ENCODE measurements around the gene USF1. TPM values are rescaled to one million over a fixed set of nuclear protein-coding genes. Genes with fewer than 3 reads are reported as not detected.
A peak's percentile ranks its signal among the peaks of the same experiment; 100 is the strongest.
"Not testable (repeated sequence)": the region's sequence is repeated elsewhere in the genome, so short reads cannot be mapped to it uniquely, and the experiment has no call there.

Gene USF1
- total RNA-seq, 1 donor from 2014 or later: 74.4 TPM

DNA sequence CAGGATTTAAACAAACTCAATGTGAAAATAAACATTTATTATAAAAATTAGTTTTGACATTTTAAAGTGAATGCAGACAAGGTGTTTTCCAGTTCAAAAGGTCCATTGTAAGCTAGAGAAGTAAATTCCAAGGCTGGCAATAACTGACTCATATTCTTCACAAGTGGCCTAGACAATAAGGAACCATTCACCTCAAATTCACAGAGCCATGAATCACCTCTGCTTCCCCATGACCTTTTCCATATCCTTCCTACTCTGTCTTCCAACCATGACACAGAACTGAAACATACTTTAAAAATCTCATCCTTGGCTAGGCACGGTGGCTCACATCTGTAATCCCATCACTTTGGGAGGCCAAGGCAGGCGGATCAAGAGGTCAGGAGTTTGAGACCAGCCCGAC lies 49.6 kb downstream of the USF1 start:
- Histone ChIP-seq H3K4me2 (no peak overlapping the region), H3K9ac (no peak overlapping the region), H3F3A (ENCODE audit: low read depth) (peaks cover 7% of the 10 kb centered on the region), H3K4me1 (no peaks in the 10 kb centered on the region), H3K4me3 (no peak overlapping the region), H4K20me1 (ENCODE audit: low read depth) (no peaks in the 10 kb centered on the region), H2AFZ (replicated peaks) (no peak overlapping the region), H3K27me3 (no peaks in the 10 kb centered on the region), H3K36me3 (no peaks in the 10 kb centered on the region), H3K79me2 (ENCODE audit: low read depth) (no peaks in the 10 kb centered on the region), H3K9me3 (ENCODE audit: low read depth) (no peaks in the 10 kb centered on the region), H3K27ac (no peak overlapping the region)
- peaks cover 9% of the 10 kb centered on the region for H3K4me1 Mint-ChIP-seq
- H3K27me3 Mint-ChIP-seq (ENCODE audit: insufficient read depth, low read depth): no peaks in the 10 kb centered on the region
- peak overlapping the region; percentile 3 for H3K27ac Mint-ChIP-seq
- peaks cover 2% of the 10 kb centered on the region for H3K9me3 Mint-ChIP-seq
- TF ChIP-seq EZH2 (IDR thresholded peaks at IDR 0.05) (no peak), EZH2phosphoT487 (IDR thresholded peaks at IDR 0.05) (no peak)
- TF ChIP-seq, protein P1, sequence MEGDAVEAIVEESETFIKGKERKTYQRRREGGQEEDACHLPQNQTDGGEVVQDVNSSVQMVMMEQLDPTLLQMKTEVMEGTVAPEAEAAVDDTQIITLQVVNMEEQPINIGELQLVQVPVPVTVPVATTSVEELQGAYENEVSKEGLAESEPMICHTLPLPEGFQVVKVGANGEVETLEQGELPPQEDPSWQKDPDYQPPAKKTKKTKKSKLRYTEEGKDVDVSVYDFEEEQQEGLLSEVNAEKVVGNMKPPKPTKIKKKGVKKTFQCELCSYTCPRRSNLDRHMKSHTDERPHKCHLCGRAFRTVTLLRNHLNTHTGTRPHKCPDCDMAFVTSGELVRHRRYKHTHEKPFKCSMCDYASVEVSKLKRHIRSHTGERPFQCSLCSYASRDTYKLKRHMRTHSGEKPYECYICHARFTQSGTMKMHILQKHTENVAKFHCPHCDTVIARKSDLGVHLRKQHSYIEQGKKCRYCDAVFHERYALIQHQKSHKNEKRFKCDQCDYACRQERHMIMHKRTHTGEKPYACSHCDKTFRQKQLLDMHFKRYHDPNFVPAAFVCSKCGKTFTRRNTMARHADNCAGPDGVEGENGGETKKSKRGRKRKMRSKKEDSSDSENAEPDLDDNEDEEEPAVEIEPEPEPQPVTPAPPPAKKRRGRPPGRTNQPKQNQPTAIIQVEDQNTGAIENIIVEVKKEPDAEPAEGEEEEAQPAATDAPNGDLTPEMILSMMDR (IDR thresholded peaks at IDR 0.05): no peak
- DNase-seq (ENCODE audit: low spot score): no peak
- H3K4me3 Mint-ChIP-seq: no peak overlapping the region
- no peaks in the 10 kb centered on the region for H3K36me3 Mint-ChIP-seq

DNA sequence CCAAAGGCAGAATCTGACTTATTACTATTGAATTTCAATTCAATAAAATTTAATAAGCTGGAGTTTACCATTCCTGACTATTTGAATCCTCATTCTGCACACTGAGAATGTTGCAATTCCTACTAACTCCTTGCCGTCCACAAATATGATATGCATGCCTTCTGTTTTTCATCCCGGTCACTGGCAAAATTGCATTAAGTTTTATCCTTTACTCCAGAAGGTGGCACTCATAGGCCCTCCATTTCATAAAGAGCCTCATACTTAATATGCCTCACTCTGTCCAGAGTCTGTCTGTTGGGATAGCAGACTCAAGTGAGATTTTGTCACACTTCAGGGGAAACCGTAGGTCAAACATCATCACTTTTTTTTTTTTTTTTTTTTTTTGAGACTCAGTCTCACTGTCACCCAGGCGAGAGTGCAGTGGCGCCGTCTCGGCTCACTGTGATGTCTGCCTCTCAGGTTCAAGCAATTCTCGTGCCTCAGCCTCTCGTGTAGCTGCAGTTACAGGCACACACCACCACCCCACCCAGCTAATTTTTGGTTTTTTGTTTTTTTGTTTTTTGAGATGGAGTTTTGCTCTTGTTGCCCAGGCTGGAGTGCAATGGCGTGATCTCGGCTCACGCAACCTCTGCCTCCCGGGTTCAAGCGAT lies 52.1 kb downstream of the USF1 start:
- Histone ChIP-seq H3K4me1 (no peaks in the 10 kb centered on the region), H4K20me1 (ENCODE audit: low read depth) (no peaks in the 10 kb centered on the region), H3K9ac (no peak overlapping the region), H2AFZ (replicated peaks) (no peak overlapping the region), H3K27ac (no peak overlapping the region), H3K27me3 (no peaks in the 10 kb centered on the region), H3K4me3 (no peak overlapping the region), H3K4me2 (no peak overlapping the region), H3F3A (ENCODE audit: low read depth) (peaks cover 14% of the 10 kb centered on the region), H3K9me3 (ENCODE audit: low read depth) (no peaks in the 10 kb centered on the region), H3K36me3 (no peaks in the 10 kb centered on the region), H3K79me2 (ENCODE audit: low read depth) (no peaks in the 10 kb centered on the region)
- DNase-seq (ENCODE audit: low spot score): no peak
- H3K36me3 Mint-ChIP-seq: no peaks in the 10 kb centered on the region
- peaks cover 9% of the 10 kb centered on the region for H3K4me1 Mint-ChIP-seq
- peaks cover 6% of the 10 kb centered on the region for H3K27me3 Mint-ChIP-seq (ENCODE audit: insufficient read depth, low read depth)
- H3K9me3 Mint-ChIP-seq: peaks cover 2% of the 10 kb centered on the region
- TF ChIP-seq EZH2phosphoT487 (IDR thresholded peaks at IDR 0.05) (no peak), EZH2 (IDR thresholded peaks at IDR 0.05) (no peak)
- TF ChIP-seq, protein P1 (IDR thresholded peaks at IDR 0.05): no peak
- no peak overlapping the region for H3K27ac Mint-ChIP-seq
- H3K4me3 Mint-ChIP-seq: no peak overlapping the region

DNA sequence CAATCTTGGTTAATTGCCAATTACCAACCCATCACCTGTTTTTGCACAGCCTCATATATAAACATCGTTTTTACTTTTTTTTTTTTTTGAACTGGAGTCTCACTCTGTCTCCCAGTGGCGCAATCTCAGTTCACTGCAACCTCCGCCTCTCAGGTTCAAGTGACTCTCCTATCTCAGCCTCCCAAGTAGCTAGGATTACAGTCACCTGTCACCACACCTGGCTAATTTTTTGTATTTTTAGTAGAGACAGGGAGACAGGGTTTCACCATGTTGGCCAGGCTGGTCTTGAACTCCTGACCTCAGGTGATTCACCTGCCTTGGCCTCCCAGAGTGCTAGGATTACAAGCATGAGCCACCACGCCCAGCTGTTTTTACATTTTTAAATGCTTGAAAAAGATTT lies 53.7 kb downstream of the USF1 start:
- not testable (repeated sequence) for H3K9ac ChIP-seq; DNase-seq (ENCODE audit: low spot score); H3K27ac ChIP-seq; H3K4me3 ChIP-seq; H4K20me1 ChIP-seq (ENCODE audit: low read depth); H3K9me3 Mint-ChIP-seq; H3K27me3 ChIP-seq; H3K4me1 Mint-ChIP-seq; H3K27ac Mint-ChIP-seq; H3K9me3 ChIP-seq (ENCODE audit: low read depth); H2AFZ ChIP-seq (replicated peaks); H3K27me3 Mint-ChIP-seq (ENCODE audit: insufficient read depth, low read depth); H3K36me3 Mint-ChIP-seq; H3K4me2 ChIP-seq; H3K79me2 ChIP-seq (ENCODE audit: low read depth); H3K4me3 Mint-ChIP-seq; H3K36me3 ChIP-seq; H3K4me1 ChIP-seq
- peaks cover 20% of the 10 kb centered on the region for H3F3A ChIP-seq (ENCODE audit: low read depth)

Small RNA genes within 50 kb of the gene (small RNA-seq; reads per million reads assigned to genes)
- not detected for gene AL591806.2

Other genes with a start within 250 kb of the USF1 start
- not detected in 2 replicates for gene LY9, start 249.8 kb downstream of the USF1 start, total RNA-seq (ENCODE audit: low replicate concordance)
- gene CD244, start 183.1 kb downstream of the USF1 start, total RNA-seq (ENCODE audit: low replicate concordance): not detected in 2 replicates
- gene ITLN1, start 160.8 kb downstream of the USF1 start, total RNA-seq (ENCODE audit: low replicate concordance): not detected in 2 replicates
- gene ITLN2, start 91.2 kb downstream of the USF1 start, total RNA-seq (ENCODE audit: low replicate concordance): not detected in 2 replicates
- gene F11R, start 24.8 kb downstream of the USF1 start, total RNA-seq (ENCODE audit: low replicate concordance): 60.0 and 69.3 TPM in 2 replicates
- gene TSTD1, start 7.0 kb downstream of the USF1 start, total RNA-seq (ENCODE audit: low replicate concordance): 29.9 and 59.9 TPM in 2 replicates
- gene ARHGAP30, start 23.9 kb upstream of the USF1 start, total RNA-seq (ENCODE audit: low replicate concordance): 0.06 TPM in 1 of 2 replicates, not detected in the other
- 0.06 TPM in 1 of 2 replicates, not detected in the other for gene NECTIN4, start 43.6 kb upstream of the USF1 start, total RNA-seq (ENCODE audit: low replicate concordance)
- 12.6 and 22.6 TPM in 2 replicates for gene KLHDC9, start 52.4 kb upstream of the USF1 start, total RNA-seq (ENCODE audit: low replicate concordance)
- gene PFDN2, start 72.1 kb upstream of the USF1 start, total RNA-seq (ENCODE audit: low replicate concordance): 57.6 and 74.1 TPM in 2 replicates
- 39.5 and 46.3 TPM in 2 replicates for gene NIT1, start 72.1 kb upstream of the USF1 start, total RNA-seq (ENCODE audit: low replicate concordance)
- 29.7 and 34.8 TPM in 2 replicates for gene DEDD, start 86.7 kb upstream of the USF1 start, total RNA-seq (ENCODE audit: low replicate concordance)
- 114 and 133 TPM in 2 replicates for gene UFC1, start 108.0 kb upstream of the USF1 start, total RNA-seq (ENCODE audit: low replicate concordance)
- 6.7 and 19.0 TPM in 2 replicates for gene USP21, start 113.5 kb upstream of the USF1 start, total RNA-seq (ENCODE audit: low replicate concordance)
- 18.3 and 42.4 TPM in 2 replicates for gene PPOX, start 120.4 kb upstream of the USF1 start, total RNA-seq (ENCODE audit: low replicate concordance)
- 9.5 and 36.5 TPM in 2 replicates for gene B4GALT3, start 131.5 kb upstream of the USF1 start, total RNA-seq (ENCODE audit: low replicate concordance)
- 1.3 and 5.4 TPM in 2 replicates for gene ADAMTS4, start 153.1 kb upstream of the USF1 start, total RNA-seq (ENCODE audit: low replicate concordance)
- gene NDUFS2, start 156.4 kb upstream of the USF1 start, total RNA-seq (ENCODE audit: low replicate concordance): 105 and 107 TPM in 2 replicates
- gene FCER1G, start 169.3 kb upstream of the USF1 start, total RNA-seq (ENCODE audit: low replicate concordance): 0.34 TPM in 1 of 2 replicates, not detected in the other
- gene APOA2, start 177.7 kb upstream of the USF1 start, total RNA-seq (ENCODE audit: low replicate concordance): not detected in 2 replicates
- gene TOMM40L, start 180.1 kb upstream of the USF1 start, total RNA-seq (ENCODE audit: low replicate concordance): 7.2 and 9.8 TPM in 2 replicates
- not detected in 2 replicates for gene NR1I3, start 192.2 kb upstream of the USF1 start, total RNA-seq (ENCODE audit: low replicate concordance)
- gene PCP4L1, start 212.8 kb upstream of the USF1 start, total RNA-seq (ENCODE audit: low replicate concordance): 0.46 and 0.69 TPM in 2 replicates

Data from neural progenitor cell (in vitro differentiated cells).